Erythroblast (primary cell): ENCODE data around the gene UNK.

Experiments used
- DNase-seq, 2 experiments: peaks; one replicate each; lab custom pipeline; 2025; lab: John Stamatoyannopoulos, UW
- GATA1 ChIP-seq: IDR thresholded peaks from 2 replicates; pipeline ENCODE4 v1.6.1; 2011; ENCODE audit warnings: low read depth, mild to moderate bottlenecking, control low read depth, low read length, moderate library complexity
- POLR2A ChIP-seq: IDR thresholded peaks from 2 replicates; pipeline ENCODE4 v1.6.1; 2011; ENCODE audit warnings: mild to moderate bottlenecking, low read length

The UNK gene

GRCh38 chr17:75783069-75783783 is 1.4 kb upstream of the UNK start:
- TF ChIP-seq GATA1 (no peak), POLR2A (no peak)
- peak; percentile 73 to 82 for DNase-seq

- no peak for TF ChIP-seq GATA1
- no peak for TF ChIP-seq POLR2A
Observed at GRCh38 chr17:75783803-75784472, 668 bp upstream of the UNK start.

GRCh38 chr17:75785016-75785890 is 647 bp downstream of the UNK start:
- DNase-seq = peak; percentile 97 to 98
- TF ChIP-seq GATA1 = no peak
- peak; percentile 83 for TF ChIP-seq POLR2A

More at GRCh38 chr17:75783803-75784472, 668 bp upstream of the UNK start:
- no peak for DNase-seq

- no peak for TF ChIP-seq GATA1
- no peak for TF ChIP-seq POLR2A
- DNase-seq = no peak
Observed at GRCh38 chr17:75791254-75791653, 6.6 kb downstream of the UNK start.

GRCh38 chr17:75793460-75793859 is 8.9 kb downstream of the UNK start:
- no peak for DNase-seq
- TF ChIP-seq POLR2A = no peak

- no peak for TF ChIP-seq POLR2A
- TF ChIP-seq GATA1 = no peak
- no peak for DNase-seq
Observed at GRCh38 chr17:75795820-75796607, 11.4 kb downstream of the UNK start.

GRCh38 chr17:75799402-75799801 is 14.8 kb downstream of the UNK start:
- DNase-seq = no peak
- TF ChIP-seq POLR2A (no peak), GATA1 (no peak)

- TF ChIP-seq GATA1 (no peak), POLR2A (no peak)
Observed at GRCh38 chr17:75803883-75804282, 19.3 kb downstream of the UNK start.

GRCh38 chr17:75806822-75807500 is 22.4 kb downstream of the UNK start:
- TF ChIP-seq GATA1 = no peak
- no peak for TF ChIP-seq POLR2A
- DNase-seq = no peak

More at GRCh38 chr17:75803883-75804282, 19.3 kb downstream of the UNK start:
- DNase-seq = no peak

GRCh38 chr17:75807861-75808260 is 23.3 kb downstream of the UNK start:
- TF ChIP-seq POLR2A (no peak), GATA1 (no peak)
- DNase-seq = no peak

GRCh38 chr17:75808549-75808904 is 23.9 kb downstream of the UNK start:
- no peak for DNase-seq
- TF ChIP-seq POLR2A = no peak
- TF ChIP-seq GATA1 = no peak

GRCh38 chr17:75808905-75809621 is 24.5 kb downstream of the UNK start:
- DNase-seq = no peak
- no peak for TF ChIP-seq GATA1
- no peak for TF ChIP-seq POLR2A

- no peak for DNase-seq
- TF ChIP-seq POLR2A = no peak
- no peak for TF ChIP-seq GATA1
Observed at GRCh38 chr17:75809631-75810111, 25.1 kb downstream of the UNK start.
